ENCODE results near the gene ITPRID1. TPM values are rescaled to one million over a fixed set of nuclear protein-coding genes. Genes with fewer than 3 reads are reported as not detected.

Gene ITPRID1
- total and polyA plus RNA-seq, 2 of the 13 experiments (the other 11 are each of a cell fraction or from before 2014, with no cell fraction given) = not detected

DNA sequence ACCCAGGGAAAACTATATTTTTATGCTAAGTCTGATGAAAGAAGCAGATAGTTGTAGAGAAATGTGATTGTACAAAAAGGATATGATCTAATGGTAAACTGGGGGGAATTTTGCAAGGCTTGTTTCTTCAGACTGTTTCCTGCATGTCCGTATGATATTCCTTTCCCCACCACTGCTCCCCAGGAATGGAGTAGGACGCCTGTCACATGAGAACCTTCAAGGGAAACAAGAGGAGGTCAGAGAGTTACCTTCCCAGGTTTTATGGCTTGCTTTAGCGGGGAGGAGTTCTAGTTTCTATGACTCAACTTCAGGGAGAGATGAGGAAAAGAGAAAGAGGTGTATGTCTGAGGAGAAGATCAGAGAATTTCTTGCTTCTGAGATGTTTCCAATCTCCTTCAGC is 16.4 kb upstream of the ITPRID1 start:
- Histone ChIP-seq H2AFZ (ENCODE audit: low read length) (no peak overlapping the region), H3K4me3 (replicated peaks in 1 of 3; ENCODE audit: insufficient read depth in 1 of 3, low read depth in 2 of 3, low read length in 3 of 3) (no peak overlapping the region), H3K4me1 (ENCODE audit: insufficient read depth, low read length) (no peaks in the 10 kb centered on the region), H3K79me2 (ENCODE audit: insufficient read depth, low read length) (no peaks in the 10 kb centered on the region), H3K4me2 (ENCODE audit: low read depth, low read length) (no peak overlapping the region), H3K9me3 (ENCODE audit: low read length) (no peaks in the 10 kb centered on the region), H3K36me3 (replicated peaks in 1 of 2; ENCODE audit: control insufficient read depth in 1 of 2, insufficient read depth in 2 of 2, low read length in 2 of 2) (no peaks in the 10 kb centered on the region), H4K20me1 (ENCODE audit: insufficient read depth, low read length) (no peaks in the 10 kb centered on the region), H3K27ac (ENCODE audit: extremely low read length, insufficient read depth, low read length) (no peak overlapping the region), H3K9ac (ENCODE audit: insufficient read depth, low read depth, low read length) (no peak overlapping the region), H3K27me3 (ENCODE audit: control insufficient read depth in 1 of 2, insufficient read depth in 2 of 2, low read length in 2 of 2) (no peaks in the 10 kb centered on the region)
- WGBS (ENCODE audit: low lambda C conversion rate) = 2% methylated on average over 3 of the region's 3 CpGs
- ChIA-PET POLR2A (no interaction called here), CTCF (ENCODE audit: low intra/inter-chr PET ratio, low total read pairs) (no interaction called here)
- TF ChIP-seq MIER2 (CRISPR knock-in tag; IDR thresholded peaks at IDR 0.05) = no peak
- DNase-seq (ENCODE audit: low spot score) = no peak
- BruUV-seq (replicated peaks) = no TSS peak
- in situ Hi-C loops (cut with HindIII; ENCODE audit: extremely low pct_ligation_motif_present, low pct_unique_long_range_greater_than_20kb) = loop anchor here (25.0 kb wide), 1 partner anchor 310 kb away; no protein-coding TSS in a partner anchor
- FAIRE-seq = no peak
- no peak for ATAC-seq
- intact Hi-C loops (cut with micrococcal nuclease; ENCODE audit: unreplicated experiment) = no loop called here

DNA sequence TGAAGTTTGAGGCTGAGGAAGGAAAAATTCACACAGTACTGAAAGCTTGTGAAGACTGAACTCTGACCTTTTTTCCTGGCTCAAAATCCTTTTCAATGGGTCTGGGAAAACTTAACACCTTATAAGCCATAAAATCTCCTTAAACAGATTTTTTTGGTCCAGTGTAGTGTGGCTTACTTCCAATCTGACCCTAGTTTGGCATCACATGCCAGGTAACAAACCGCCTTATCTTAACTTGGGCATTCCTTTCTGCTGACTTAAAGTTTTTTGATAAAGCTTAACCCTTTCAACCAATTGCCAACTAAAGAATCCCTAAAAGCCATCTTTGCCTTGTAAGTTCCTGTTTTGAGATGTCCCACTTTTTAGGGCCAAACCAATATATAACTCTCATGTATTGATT is 13.2 kb upstream of the ITPRID1 start:
- Histone ChIP-seq H3K9me3 (ENCODE audit: low read length) (no peaks in the 10 kb centered on the region), H3K27ac (ENCODE audit: extremely low read length, insufficient read depth, low read length) (no peak overlapping the region), H3K36me3 (replicated peaks in 1 of 2; ENCODE audit: control insufficient read depth in 1 of 2, insufficient read depth in 2 of 2, low read length in 2 of 2) (no peaks in the 10 kb centered on the region), H3K4me1 (ENCODE audit: insufficient read depth, low read length) (no peaks in the 10 kb centered on the region), H3K27me3 (ENCODE audit: control insufficient read depth in 1 of 2, insufficient read depth in 2 of 2, low read length in 2 of 2) (no peaks in the 10 kb centered on the region), H3K9ac (ENCODE audit: insufficient read depth, low read depth, low read length) (no peak overlapping the region), H3K4me2 (ENCODE audit: low read depth, low read length) (no peak overlapping the region), H3K79me2 (ENCODE audit: insufficient read depth, low read length) (no peaks in the 10 kb centered on the region), H2AFZ (ENCODE audit: low read length) (no peak overlapping the region), H4K20me1 (ENCODE audit: insufficient read depth, low read length) (no peaks in the 10 kb centered on the region), H3K4me3 (replicated peaks in 1 of 3; ENCODE audit: insufficient read depth in 1 of 3, low read depth in 2 of 3, low read length in 3 of 3) (no peak overlapping the region)
- ATAC-seq (no peak), FAIRE-seq (no peak), DNase-seq (ENCODE audit: low spot score) (no peak)
- POLR2A ChIA-PET = no interaction called here
- intact Hi-C loops (cut with micrococcal nuclease; ENCODE audit: unreplicated experiment) (no loop called here), in situ Hi-C loops (cut with HindIII; ENCODE audit: extremely low pct_ligation_motif_present, low pct_unique_long_range_greater_than_20kb) (no loop called here)
- BruUV-seq (replicated peaks) = no TSS peak
- CTCF ChIA-PET (ENCODE audit: low intra/inter-chr PET ratio, low total read pairs) = no interaction called here
- WGBS (ENCODE audit: low lambda C conversion rate) = 0% methylated on average over 1 of the region's 1 CpG
- TF ChIP-seq SP140L (CRISPR knock-in tag; IDR thresholded peaks at IDR 0.05; ENCODE audit: borderline replicate concordance) (no peak), ZNF577 (CRISPR knock-in tag; IDR thresholded peaks at IDR 0.05; ENCODE audit: borderline replicate concordance, low read depth) (no peak), THAP9 (CRISPR knock-in tag; IDR thresholded peaks at IDR 0.05; ENCODE audit: borderline replicate concordance) (no peak), WIZ (CRISPR knock-in tag; IDR thresholded peaks at IDR 0.05) (no peak), ZNF441 (CRISPR knock-in tag; IDR thresholded peaks at IDR 0.05; ENCODE audit: borderline replicate concordance) (no peak), ZNF850 (CRISPR knock-in tag; conservative IDR thresholded peaks at IDR 0.05) (no peak), HMG20B (CRISPR knock-in tag; conservative IDR thresholded peaks at IDR 0.05) (no peak), ZNF468 (CRISPR knock-in tag; IDR thresholded peaks at IDR 0.05) (no peak), RORA (CRISPR knock-in tag; IDR thresholded peaks at IDR 0.05) (no peak)
- TF ChIP-seq, protein P1, sequence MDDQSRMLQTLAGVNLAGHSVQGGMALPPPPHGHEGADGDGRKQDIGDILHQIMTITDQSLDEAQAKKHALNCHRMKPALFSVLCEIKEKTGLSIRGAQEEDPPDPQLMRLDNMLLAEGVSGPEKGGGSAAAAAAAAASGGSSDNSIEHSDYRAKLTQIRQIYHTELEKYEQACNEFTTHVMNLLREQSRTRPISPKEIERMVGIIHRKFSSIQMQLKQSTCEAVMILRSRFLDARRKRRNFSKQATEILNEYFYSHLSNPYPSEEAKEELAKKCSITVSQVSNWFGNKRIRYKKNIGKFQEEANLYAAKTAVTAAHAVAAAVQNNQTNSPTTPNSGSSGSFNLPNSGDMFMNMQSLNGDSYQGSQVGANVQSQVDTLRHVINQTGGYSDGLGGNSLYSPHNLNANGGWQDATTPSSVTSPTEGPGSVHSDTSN (CRISPR knock-in tag; IDR thresholded peaks at IDR 0.05; ENCODE audit: borderline replicate concordance) = no peak
- TF ChIP-seq, protein P2, sequence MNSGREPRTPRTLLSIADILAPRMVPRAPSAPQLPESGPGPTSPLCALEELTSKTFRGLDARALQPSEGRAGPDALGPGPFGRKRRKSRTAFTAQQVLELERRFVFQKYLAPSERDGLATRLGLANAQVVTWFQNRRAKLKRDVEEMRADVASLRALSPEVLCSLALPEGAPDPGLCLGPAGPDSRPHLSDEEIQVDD (CRISPR knock-in tag; IDR thresholded peaks at IDR 0.05; ENCODE audit: borderline replicate concordance) = no peak
- TF ChIP-seq, protein P3, sequence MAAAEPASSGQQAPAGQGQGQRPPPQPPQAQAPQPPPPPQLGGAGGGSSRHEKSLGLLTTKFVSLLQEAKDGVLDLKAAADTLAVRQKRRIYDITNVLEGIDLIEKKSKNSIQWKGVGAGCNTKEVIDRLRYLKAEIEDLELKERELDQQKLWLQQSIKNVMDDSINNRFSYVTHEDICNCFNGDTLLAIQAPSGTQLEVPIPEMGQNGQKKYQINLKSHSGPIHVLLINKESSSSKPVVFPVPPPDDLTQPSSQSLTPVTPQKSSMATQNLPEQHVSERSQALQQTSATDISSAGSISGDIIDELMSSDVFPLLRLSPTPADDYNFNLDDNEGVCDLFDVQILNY (CRISPR knock-in tag; conservative IDR thresholded peaks at IDR 0.05) = no peak

Measured in HepG2 (cell line).